Measurements from ENCODE around the gene ENG. TPM values are rescaled to one million over a fixed set of nuclear protein-coding genes. Genes with fewer than 3 reads are reported as not detected.

Gene ENG
- total and polyA plus RNA-seq, 2 of the 8 experiments (the other 6 are each of a cell fraction or from before 2014, with no cell fraction given) = 1.8 to 4.4 TPM

GRCh38 chr9:127779136-127779981 lies 75.1 kb downstream of the ENG start:
- H3K4me3 ChIP-seq (ENCODE audit: extremely low read depth in 1 of 4, insufficient read depth in 2 of 4, low read depth in 3 of 4, low read length in 4 of 4) = no peak overlapping the region
- no peak overlapping the region for H3K14ac ChIP-seq (ENCODE audit: insufficient read length)
- peak overlapping the region; percentile 92; the same call in 1 of the 2 replicates for H2BK15ac ChIP-seq (ENCODE audit: low read length)
- peak overlapping the region; percentile 93; the same call in 1 of the 2 replicates for H2BK12ac ChIP-seq (ENCODE audit: low read depth, low read length)
- FAIRE-seq (no peak), DNase-seq (ENCODE audit: low read depth in 1 of 2, low spot score in 2 of 2) (no peak)
- peak overlapping the region in 2 of 4 experiments; percentile 13 to 31; a peak in 2 of 7 replicates for H3K9ac ChIP-seq (replicated peaks in 1 of 4; ENCODE audit: extremely low read depth in 1 of 4, low read depth in 3 of 4, low read length in 3 of 4)
- H3K79me2 ChIP-seq (ENCODE audit: control insufficient read depth in 1 of 2, insufficient read depth in 2 of 2, low read length in 2 of 2) = no peaks in the 10 kb centered on the region
- peak overlapping the region; percentile 80 for H4K91ac ChIP-seq (replicated peaks; ENCODE audit: insufficient read length, low read length)
- no peak overlapping the region; the same call in 1 of the 2 replicates for H4K8ac ChIP-seq (ENCODE audit: extremely low read depth, insufficient read depth, low read length)
- peak overlapping the region; percentile 68; the same call in 1 of the 2 replicates for H2BK5ac ChIP-seq (ENCODE audit: low read depth, low read length)
- peak overlapping the region; percentile 84 for H2BK120ac ChIP-seq (replicated peaks; ENCODE audit: low read depth, low read length)
- H3K56ac ChIP-seq (replicated peaks; ENCODE audit: insufficient read length, low read depth, low read length) = no peak overlapping the region
- 0 out of 2 replicates have a peak overlapping the region, but pooled peaks have one; percentile 61 for H2BK20ac ChIP-seq (ENCODE audit: low read length)
- H4K20me1 ChIP-seq (replicated peaks in 1 of 2; ENCODE audit: control insufficient read depth in 1 of 2, insufficient read depth in 2 of 2, low read length in 2 of 2) = no peaks in the 10 kb centered on the region
- H2AK5ac ChIP-seq (ENCODE audit: low read depth, low read length) = peak overlapping the region; percentile 32; the same call in 1 of the 2 replicates
- H3K27ac ChIP-seq (ENCODE audit: low read depth, low read length) = no peak overlapping the region; the same call in 1 of the 2 replicates
- CTCF ChIA-PET (ENCODE audit: partially characterized antibody) = interaction anchor here (0.7 to 16.2 kb wide), 13 partner anchors 12 to 142 kb away, joined by 3 to 227 read pairs (median 4); partner anchors contain the start of genes CFAP157 and TOR2A
- peak overlapping the region; percentile 47 for H4K5ac ChIP-seq (ENCODE audit: insufficient read length, low read depth, low read length)
- no peaks in the 10 kb centered on the region for H3K23me2 ChIP-seq (ENCODE audit: low read depth, low read length)
- H2AFZ ChIP-seq (ENCODE audit: low read length) = no peak overlapping the region
- TF ChIP-seq SP1 (IDR thresholded peaks at IDR 0.05; ENCODE audit: low read depth, low read length) = no peak
- no peak for TF ChIP-seq CTBP2 (IDR thresholded peaks at IDR 0.05; ENCODE audit: borderline replicate concordance, insufficient read depth, insufficient read length, low read length)
- TF ChIP-seq NANOG (IDR thresholded peaks at IDR 0.05; ENCODE audit: insufficient read depth, low read depth, low read length, poor library complexity, severe bottlenecking) = no peak
- H3K4ac ChIP-seq (replicated peaks; ENCODE audit: insufficient read length, low read depth, low read length) = no peak overlapping the region
- no peaks in the 10 kb centered on the region for H3K9me3 ChIP-seq (ENCODE audit: insufficient read depth in 2 of 2, low read depth in 1 of 2, low read length in 1 of 2)
- POLR2A ChIA-PET (ENCODE audit: partially characterized antibody) = interaction anchor here (0.7 to 1.7 kb wide), 5 partner anchors 13 to 101 kb away, joined by 3 to 6 read pairs (median 4); no protein-coding TSS in a partner anchor
- 86% methylated on average over 17 of the region's 17 CpGs; no CpG with 5 or more reads in 1 of the 2 experiments for WGBS, 2 experiments (ENCODE audit: extremely low coverage in 1 of 2, insufficient coverage in 1 of 2, insufficient read length in 1 of 2, insufficient replicate concordance in 2 of 2, low coverage in 1 of 2, low lambda C conversion rate in 2 of 2, missing lambda C conversion rate in 1 of 2)
- H3K36me3 ChIP-seq (ENCODE audit: control insufficient read depth in 2 of 4, insufficient read depth in 4 of 4, low read length in 3 of 4) = no peaks in the 10 kb centered on the region
- H3K23ac ChIP-seq (ENCODE audit: insufficient read length) = no peak overlapping the region
- no peaks in the 10 kb centered on the region for H3K27me3 ChIP-seq (replicated peaks in 1 of 4; ENCODE audit: control insufficient read depth in 3 of 4, extremely low read depth in 1 of 4, insufficient read depth in 3 of 4, low read length in 3 of 4)
- no peak overlapping the region for H3K4me2 ChIP-seq (ENCODE audit: insufficient read depth in 1 of 2, low read depth in 2 of 2, low read length in 2 of 2)
- H3K4me1 ChIP-seq (replicated peaks in 1 of 4; ENCODE audit: control insufficient read depth in 3 of 4, insufficient read depth in 4 of 4, low read length in 3 of 4) = peaks cover 0 to 20% (median 15%) of the 10 kb centered on the region in 4 experiments; a peak in 6 of 7 replicates
- peak overlapping the region; percentile 51; the same call in 1 of the 2 replicates for H3K18ac ChIP-seq (ENCODE audit: extremely low read depth, low read length)
- no peaks in the 10 kb centered on the region for H3K79me1 ChIP-seq (ENCODE audit: low read depth, low read length)
